Anterior cingulate cortex (tissue), 58 donors: ENCODE data around the gene IFT80.
"Not testable (repeated sequence)": the region's sequence is repeated elsewhere in the genome, so short reads cannot be mapped to it uniquely, and the experiment has no call there.

Experiments
- DNase-seq, 58 donors: peaks; one replicate each; lab custom pipeline; 2025; lab: John Stamatoyannopoulos, UW

Gene IFT80

GRCh38 chr3:160370987-160371857 is 27.8 kb downstream of the IFT80 start:
- no peak for DNase-seq

- no peak for DNase-seq
These were observed 29.2 kb downstream of the IFT80 start for GRCh38 chr3:160369784-160370183.

DNA sequence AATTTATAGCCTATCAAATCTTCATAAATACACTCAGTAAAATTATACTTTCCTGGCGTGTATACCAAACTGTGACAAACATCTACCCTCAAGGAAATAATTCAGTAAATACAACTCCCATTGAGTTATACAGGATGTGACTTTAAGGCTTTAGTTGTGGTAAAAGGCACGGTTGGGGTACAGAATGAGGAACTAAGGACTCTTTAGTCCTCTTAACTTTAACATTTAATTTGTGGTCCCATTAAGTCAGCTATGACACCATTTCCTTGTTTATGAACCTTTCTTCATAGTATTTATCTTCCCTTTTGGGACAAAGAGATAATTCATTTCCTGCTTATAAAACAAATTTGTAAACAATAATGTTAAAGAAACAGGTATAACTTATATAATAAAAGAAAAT is 30.2 kb downstream of the IFT80 start:
- DNase-seq, result no peak

DNA sequence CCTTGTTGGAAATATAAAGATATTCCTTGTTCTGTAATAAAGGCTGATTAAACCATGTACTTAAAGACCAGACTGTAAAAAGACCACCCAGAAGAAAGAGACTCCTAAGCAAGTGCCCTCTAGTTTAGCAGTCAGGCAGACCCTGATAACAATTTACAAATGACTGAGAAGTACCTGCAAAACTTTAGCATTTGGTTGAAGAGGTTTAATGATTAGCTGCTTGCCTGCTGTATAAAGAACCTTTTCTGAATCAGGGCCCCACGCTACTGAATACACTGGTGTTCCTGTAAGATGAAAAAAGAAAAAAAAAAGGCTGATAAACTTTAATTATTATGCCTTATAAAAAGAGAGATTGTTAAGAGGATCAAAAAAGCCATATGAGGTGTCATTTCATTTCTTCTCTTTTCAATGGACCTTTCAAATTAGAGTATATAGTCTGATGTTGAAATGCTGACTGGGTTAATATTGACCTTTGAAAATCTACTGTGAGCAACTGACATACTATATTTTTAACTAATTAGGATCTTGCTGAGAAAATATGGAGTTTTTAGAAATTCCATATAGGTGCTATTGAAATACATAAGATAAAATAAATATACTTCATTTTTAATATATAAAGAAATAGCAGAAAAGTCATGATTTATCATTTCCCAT is 33.0 kb downstream of the IFT80 start:
- DNase-seq, result no peak

DNA sequence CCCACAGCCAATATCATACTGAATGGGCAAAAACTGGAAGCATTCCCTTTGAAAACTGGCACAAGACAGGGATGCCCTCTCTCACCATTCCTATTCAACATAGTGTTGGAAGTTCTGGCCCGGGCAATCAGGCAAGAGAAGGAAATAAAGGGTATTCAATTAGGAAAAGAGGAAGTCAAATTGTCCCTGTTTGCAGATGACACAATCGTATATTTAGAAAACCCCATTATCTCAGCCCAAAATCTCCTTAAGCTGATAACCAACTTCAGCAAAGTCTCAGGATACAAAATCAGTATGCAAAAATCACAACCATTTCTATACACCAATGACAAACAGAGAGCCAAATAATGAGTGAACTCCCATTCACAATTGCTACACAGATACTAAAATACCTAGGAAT is 36.1 kb downstream of the IFT80 start:
- not testable (repeated sequence) for DNase-seq

GRCh38 chr3:160355826-160356225 is 43.2 kb downstream of the IFT80 start:
- DNase-seq, result no peak

- no peak for DNase-seq
These were observed 52.5 kb downstream of the IFT80 start for GRCh38 chr3:160346511-160346910.

- DNase-seq, result no peak
These were observed 55.9 kb downstream of the IFT80 start for GRCh38 chr3:160343132-160343531.

DNA sequence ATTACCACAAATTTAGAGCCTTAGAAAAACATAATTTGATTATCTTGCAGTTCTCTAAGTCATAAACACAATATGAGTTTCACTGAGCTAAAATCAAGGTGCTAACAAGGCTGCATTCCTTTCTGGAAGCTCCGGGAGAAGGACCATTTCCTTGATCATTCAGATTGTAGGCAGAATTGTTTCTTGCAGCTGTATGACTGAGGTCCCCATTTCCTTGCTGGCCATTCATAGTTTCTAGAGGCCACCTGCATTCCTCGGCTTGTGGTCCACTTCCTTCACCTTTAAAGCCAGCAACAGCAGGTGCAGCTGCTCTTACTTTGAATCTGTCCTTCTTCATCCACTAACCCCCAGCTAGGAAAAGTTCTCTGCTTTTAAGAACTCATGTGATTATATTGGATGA is 58.7 kb downstream of the IFT80 start:
- DNase-seq, result no peak

DNA sequence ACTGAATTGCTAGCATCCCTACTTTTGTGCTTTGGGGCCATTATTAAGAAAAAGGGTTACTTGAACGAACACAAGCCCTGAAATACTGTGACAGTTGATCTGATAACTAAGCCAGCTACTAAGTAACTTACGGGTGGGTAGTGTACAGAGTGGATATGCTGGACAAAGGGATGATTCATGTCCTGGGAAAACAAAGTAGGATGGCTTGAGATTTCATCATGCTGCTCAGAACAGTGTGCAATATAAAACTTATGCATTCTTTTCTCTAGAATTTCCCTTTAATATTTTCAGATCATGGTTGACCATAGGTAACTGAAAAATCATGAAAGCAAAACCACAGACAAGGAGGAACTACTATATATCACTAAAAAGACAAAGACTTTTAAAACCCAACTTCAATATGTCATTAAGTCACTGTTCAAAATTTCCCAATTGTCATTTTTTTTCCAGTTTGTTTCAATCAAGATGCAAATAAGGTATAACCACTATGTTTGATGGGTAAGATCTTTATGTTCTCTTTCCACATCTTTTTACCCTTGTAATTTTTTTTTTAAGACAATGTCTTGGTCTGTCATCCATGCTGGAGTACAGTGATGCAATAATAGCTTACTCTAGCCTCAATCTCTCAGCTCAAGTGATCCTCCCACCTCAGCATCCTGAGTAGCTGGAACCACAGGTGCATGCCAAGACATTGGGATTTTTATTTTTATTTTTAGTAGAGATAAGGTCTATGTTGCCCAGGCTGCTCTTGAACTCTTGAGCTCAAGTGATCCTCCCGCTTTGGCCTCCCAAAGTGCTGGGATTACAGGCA is 67.7 kb downstream of the IFT80 start:
- no peak for DNase-seq

DNA sequence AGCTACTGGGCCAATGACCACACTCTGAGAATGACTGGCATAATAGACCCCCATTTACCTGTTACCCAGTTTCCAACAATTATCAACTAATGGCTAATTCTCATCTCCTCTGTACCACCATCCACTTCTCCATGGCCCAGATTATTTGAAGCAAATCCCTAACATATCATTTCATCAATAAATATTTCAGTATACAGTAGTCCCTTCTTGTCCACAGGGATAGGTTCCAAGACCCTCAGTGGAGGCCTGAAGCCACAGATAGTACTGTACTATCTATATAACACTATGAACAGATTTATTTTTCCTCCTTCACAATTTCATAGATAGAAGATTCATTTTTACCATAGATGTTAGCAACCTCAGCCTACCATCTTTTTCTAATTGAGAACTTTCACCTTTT is 68.3 kb downstream of the IFT80 start:
- DNase-seq, result no peak

- no peak for DNase-seq
These were observed 68.9 kb downstream of the IFT80 start for GRCh38 chr3:160330109-160330508.

DNA sequence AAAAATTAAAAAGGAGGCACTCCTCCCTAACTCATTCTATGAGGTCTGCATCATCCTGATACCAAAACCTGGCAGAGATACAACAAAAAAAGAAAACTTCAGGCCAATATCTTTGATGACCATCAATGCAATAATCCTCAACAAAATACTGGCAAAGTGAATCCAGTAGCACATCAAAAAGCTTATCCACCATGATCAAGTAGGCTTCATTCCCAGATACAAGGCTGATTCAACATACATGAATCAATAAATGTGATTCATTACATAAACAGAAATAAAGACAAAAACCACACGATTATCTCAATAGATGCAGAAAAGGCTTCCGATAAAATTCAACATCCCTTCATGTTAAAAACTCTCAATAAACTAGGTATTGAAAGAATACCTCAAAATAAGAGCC is 72.7 kb downstream of the IFT80 start:
- not testable (repeated sequence) for DNase-seq

- not testable (repeated sequence) for DNase-seq
These were observed 77.2 kb downstream of the IFT80 start for GRCh38 chr3:160321821-160322220.

DNA sequence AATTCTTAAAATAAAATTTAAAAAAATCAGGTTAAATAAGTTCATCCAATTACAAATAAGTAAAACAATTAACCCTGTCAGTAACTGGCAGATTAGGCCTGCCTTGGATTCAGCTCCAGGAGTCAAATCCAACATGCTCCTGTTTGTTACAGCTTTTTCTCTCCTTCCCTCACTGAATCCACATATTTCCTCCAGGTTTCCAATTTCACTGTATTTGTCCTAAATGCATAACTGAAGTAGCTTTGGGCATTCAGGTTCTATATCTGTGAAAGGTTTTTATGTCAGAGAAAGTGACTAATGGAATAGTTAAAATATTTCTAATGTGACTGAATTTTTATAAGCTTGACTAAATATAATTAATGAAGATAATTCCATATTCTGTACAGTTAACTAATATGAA is 79.7 kb downstream of the IFT80 start:
- no peak for DNase-seq

DNA sequence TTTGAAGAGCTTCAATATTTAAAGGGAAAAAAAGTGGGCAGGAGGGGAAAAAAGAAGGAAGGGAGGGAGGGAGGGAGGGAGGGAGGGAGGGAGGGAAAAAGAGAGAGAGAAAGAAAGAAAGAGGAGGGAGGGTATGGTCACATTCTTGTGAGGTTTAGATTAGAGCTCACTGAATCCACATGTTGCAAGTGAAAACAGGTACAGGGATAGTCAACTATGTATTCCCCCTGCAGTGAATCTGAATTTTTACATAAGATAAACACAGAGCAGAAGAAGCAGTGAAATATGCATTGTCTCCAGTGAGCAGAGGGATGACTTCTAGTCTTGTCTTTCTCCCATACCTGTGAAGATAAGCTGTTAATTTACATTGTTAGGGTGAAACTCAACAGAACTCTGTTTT is 84.0 kb downstream of the IFT80 start:
- no peak for DNase-seq

- no peak for DNase-seq
These were observed 86.9 kb downstream of the IFT80 start for GRCh38 chr3:160312014-160312624.

DNA sequence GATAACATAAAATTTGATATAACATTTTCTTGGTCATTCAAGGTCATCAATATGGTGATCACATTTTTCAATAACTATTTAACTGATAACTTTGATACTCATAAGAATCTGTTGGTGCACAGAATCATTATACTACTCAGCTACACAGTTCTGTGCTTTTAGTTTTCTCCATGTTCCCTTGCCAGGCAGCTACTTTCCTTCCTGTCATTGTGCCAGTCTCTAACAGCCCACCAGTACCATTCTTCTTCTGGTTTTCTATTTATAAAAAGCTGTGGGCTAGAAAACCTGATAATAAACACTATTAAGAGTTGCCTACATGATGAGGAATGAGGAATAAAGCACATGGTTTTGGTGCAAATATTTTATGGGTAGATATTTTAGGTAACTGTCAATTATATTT is 96.2 kb downstream of the IFT80 start:
- DNase-seq, result no peak

GRCh38 chr3:160296591-160296990 is 102.4 kb downstream of the IFT80 start:
- DNase-seq, result no peak

DNA sequence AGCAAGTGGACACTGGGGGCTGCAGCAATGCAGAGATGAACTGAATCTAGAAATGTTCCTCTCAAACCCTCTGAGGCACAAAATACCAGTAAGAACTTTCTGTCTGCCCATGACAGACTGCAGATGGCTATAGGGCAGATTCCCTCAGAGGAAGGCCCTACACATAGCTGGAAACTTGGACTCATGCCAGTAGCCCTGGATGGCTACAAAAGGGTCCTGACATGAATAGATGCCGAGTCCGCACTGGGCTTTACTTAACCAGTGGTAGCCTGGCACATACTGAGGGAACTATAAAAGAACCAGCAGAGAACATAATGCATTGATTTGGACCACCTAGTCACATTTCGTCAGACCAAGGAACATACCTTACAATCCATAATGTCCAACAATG is 107.1 kb downstream of the IFT80 start:
- DNase-seq, result no peak
